GM19351 (cell line): Measurements from ENCODE around the gene ASAP2.
"Not testable (repeated sequence)": the region's sequence is repeated elsewhere in the genome, so short reads cannot be mapped to it uniquely, and the experiment has no call there.

ENCODE experiments used
- ATAC-seq: cut with Tn5 transposase; IDR thresholded peaks from one replicate; pipeline ENCODE4 v1.9.1; 2021; ENCODE audit warnings: mild to moderate bottlenecking, moderate library complexity; ENCODE audit not compliant: unreplicated experiment

The ASAP2 gene

DNA sequence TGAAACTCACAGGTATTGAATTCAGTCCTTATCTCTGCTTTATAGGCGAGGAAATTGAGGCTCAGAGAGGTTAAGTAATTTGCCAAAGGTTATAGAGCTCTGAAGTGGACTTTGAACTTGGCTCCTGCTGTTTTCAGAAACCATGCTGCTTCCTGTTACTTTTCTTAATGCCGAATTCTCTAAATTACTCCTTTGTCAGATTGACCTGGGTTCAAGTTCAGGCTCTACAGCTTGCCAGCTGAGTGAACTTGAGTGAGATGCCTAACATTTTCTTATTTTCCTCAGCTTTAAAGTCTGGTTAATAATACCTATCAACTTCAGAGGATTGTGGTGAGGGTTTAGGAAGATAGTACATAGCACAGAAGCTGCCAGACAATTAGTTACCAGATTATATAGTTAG is 3.4 kb downstream of the ASAP2 start:
- ATAC-seq: no peak

DNA sequence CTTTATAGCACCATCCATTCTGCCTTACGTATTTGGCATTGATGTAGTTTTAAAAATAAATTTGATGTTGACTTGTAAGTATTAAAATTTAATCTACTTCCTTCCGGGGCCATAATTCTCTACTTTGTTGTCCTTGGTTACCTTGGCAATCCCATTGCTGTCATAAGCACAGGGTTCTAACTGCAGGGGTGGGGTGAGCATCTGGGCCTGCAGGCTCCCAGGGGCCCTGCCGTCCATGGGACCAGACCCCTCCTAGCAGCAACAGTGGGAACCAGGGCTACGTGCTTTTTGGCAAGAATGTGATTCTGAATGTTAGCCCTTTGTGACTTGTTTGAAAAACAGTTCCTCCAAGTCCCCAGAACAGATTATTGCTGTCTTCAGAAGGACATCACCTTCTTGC is 4.9 kb downstream of the ASAP2 start:
- ATAC-seq: no peak

DNA sequence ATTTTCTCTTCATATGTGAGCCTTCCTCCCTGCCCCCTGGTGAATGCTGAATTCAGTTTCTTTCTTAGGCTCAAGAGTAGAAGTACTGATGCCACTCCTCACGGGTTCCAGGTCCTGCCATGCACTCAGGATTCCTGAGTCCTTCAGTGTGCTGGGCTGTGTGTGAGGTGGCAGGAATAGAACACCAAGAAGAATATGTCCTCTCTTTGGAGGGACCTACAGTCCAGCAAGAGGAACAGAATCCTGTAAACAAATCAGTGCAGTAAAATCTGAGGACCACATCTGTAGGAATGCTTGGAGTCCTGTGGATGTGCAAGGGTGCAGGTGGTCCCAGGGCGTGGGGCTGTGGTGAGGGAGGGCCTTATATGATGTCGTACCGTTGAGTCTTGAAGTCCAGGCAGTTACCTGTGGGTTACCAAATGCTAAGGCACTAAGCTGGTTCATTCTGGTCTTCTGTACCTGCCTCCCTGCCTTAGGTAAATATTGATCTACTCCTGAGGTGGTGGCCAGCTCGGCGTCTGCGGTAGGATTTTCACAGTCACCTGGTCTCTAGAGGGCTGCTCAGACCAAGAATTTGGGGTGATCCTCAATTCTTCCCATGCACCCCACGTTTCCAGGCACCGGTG is 5.5 kb downstream of the ASAP2 start:
- no peak for ATAC-seq

DNA sequence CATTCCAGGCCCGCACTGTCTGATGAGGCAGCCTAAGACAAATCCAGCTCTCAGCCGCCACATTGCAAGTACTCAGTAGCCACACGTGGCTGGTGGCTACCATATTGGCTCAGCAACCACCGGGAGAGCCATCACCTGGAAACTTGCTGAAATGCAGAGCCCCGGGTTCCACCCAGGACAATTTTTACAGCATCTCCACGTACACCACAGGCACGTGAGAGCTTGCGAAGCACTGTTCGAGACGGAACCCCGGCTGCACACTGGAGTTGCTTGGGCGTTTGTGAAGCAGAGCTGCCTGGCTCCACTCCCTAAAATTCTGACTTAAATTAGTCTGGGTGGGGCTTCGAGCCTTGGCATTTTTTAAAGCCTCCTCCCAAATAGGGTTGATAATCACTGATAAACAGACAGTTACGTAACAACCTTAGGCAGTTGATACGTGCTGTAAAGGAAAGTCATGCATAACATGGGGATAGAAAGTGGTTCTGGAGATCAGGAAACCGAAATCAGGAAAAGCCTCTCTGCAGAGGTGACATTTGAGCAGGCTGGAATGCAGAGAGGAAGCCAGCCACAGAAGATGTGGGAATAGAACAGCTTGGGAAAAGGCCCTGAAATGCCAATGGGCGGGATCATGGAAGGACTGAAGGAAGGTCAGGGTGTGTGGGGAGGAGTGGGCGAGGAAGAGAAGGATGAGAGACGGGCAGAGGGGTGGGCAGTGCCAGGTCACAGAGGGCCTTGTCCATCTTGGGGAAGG is 6.2 kb downstream of the ASAP2 start:
- ATAC-seq: no peak

DNA sequence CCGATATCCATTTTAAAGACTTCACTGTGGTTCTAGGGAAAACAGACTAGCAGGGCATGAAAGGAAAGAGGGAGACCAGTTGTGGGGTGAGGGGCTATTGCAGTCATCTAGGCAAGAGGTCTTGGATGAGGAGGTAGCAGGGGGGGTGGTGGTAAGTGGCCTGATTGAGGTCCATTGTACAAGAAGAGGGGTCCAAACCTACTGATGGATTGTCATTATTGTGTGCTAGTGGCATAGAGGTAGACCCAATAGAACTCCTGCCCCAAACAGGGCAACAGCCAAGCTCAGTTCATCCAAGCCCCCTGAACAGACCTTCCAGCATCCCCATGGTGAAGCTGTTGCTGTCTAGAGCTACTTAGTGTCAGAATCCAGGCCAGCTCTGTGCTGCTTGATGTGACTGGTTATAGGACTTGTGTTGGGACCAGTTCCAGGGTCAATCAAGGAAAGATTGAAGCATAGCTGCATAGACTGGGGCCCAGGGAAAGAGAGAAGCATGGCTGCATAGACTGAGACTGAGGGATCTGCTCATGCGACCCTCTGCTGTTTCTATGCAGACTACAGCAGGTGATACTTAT is 7.0 kb downstream of the ASAP2 start:
- ATAC-seq: no peak

DNA sequence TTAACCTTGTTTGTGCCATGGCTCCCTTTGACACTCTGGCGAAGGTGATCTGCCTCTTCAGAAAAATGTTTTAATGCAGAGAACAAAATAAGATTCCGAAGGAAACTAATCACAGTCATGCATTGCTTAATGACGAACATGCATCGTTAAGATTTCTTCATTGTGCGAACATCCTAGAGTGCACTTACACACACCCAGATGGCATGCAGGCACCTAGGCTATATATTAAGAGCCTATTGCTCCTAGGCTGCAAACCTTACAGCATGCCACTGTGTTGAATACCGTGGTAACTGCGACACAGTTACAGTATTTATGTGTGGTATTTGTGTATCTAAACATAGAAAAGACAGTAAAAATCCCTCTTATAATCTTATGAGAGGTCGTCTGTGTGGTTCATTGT is 8.3 kb downstream of the ASAP2 start:
- ATAC-seq: no peak

DNA sequence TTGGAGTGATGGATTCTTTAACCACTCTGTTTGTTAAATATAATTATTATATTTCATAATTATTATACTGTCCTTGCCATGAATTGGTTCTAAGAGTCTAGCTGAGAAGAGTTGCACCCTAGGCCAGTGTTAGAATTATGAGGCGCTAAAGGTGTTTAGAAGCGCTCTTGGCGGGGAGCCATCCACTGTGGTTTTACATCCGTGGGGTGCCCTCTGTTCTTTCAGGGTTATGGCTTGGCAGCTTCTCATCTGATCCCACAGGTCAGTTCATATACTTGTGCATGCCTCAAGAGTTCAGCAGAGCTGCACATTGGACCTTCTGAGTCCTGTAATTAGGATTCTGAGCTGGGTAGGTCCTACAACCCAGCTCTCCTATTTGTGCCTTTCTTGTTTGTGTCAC is 9.1 kb downstream of the ASAP2 start:
- ATAC-seq: no peak

DNA sequence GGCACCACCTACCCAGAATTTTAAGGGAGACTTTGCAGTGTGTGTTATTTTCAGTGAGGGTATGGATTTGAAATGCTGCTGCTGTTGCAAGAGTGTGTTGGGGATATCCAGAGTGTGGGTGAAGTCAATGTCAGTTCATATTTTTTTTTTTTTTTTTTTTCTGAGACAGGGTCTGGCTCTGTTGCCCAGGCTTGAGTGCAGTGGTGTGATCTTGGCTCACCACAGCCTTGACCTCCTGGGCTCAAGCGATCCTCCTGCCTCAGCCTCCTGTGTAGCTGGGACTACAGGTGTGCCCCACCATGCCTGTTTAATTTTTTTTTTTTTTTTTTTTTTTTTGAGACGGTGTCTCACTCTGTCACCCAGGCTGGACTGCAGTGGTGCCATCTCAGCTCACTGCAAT is 9.5 kb downstream of the ASAP2 start:
- not testable (repeated sequence) for ATAC-seq

DNA sequence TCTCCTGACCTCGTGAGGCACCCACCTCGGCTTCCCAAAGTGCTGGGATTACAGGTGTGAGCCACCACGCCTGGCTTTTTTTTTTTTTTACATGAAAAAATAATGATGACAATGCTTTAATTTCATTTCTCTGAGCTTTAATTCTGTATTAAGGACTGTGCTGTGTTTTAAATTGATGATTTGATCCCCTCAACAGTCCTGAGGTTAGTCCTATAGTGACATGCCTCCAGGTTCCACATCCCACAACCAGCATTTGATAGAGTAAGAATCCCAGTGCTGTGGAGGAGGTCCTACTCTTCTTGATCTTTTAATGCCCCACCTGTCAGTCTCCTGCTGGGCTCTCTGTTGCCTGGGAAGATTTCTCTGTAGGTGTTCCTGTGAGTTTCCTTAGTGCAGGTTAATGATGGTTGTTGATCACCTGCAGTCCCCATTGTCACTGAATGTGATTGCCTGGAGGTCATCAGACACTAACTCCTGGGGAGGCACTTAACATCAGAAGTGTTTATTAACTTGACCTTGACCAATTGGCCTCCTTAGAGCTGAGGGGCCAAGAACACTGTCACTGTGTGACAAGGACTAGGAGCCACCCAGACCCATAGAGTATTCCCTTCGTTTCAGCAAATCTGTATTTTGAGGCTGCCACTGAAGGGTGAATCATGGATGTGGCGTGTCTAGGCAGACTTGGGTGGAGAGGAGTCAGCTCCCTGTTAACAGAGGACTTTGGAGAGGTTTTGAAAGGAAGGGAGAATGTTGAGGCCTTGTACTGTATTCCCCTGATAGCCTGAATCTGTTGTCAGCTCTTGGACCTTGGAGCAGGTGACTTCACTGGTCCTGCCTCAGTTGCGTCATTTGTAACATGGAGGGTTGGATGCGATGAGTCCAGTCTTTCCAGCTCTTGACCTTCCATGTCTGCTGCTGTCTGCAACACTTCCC is 11.5 kb downstream of the ASAP2 start:
- no peak for ATAC-seq

DNA sequence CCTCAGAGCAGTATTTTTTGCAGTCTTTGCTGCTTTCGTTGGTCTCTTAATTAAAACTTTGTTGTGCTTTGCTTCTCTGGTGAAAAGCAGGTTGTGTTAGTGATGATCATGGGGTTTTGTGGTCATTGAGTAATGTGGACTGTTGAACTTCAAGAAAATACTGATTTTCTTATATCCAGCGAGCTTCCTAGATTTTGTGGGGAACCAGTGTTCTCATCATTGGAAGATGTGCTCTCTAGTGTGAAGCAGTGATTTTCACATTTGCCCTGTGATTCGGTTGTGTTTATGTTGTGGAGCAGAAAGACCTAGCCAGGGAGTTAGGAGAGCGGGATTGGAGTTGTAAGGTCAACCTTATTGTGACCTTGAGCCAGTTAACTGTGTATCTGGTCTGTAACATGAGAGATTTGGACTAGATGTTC is 12.4 kb downstream of the ASAP2 start:
- no peak for ATAC-seq

DNA sequence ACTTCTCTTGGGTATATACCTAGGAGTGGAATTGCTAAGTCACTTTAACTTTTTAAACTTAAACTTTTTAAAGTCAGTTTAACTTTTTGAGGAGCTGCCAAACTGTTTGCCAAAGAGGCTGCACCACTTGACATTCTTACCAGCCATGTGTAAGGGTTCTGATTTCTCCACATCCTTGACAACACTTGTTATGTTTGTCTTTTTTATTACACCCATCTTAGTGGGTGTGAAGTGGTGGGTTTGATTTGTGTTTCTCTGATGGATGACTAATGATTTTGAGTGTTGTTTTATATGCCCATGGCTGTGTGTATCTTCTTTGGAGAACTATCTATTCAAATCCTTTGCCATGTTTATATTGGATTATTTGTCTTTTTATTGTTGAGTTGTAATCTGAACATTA is 13.6 kb downstream of the ASAP2 start:
- ATAC-seq: no peak

DNA sequence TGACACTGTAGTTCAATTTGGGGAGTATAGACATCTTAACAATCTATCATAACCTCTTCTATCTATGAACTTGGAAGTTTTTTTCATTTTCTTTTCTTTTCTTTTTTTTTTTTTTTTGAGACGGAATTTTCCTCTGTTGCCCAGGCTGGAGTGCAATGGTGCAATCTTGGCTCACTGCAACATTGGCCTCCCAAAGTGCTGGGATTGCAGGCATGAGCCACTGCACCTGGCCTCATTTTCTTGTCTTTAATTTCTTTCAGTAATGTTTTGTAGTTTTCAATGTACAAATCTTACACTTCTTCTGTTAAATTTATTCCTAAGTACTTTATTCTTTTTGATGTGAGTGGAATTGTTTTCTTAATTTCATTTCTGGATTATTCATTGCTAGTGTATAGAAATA is 14.6 kb downstream of the ASAP2 start:
- no peak for ATAC-seq

DNA sequence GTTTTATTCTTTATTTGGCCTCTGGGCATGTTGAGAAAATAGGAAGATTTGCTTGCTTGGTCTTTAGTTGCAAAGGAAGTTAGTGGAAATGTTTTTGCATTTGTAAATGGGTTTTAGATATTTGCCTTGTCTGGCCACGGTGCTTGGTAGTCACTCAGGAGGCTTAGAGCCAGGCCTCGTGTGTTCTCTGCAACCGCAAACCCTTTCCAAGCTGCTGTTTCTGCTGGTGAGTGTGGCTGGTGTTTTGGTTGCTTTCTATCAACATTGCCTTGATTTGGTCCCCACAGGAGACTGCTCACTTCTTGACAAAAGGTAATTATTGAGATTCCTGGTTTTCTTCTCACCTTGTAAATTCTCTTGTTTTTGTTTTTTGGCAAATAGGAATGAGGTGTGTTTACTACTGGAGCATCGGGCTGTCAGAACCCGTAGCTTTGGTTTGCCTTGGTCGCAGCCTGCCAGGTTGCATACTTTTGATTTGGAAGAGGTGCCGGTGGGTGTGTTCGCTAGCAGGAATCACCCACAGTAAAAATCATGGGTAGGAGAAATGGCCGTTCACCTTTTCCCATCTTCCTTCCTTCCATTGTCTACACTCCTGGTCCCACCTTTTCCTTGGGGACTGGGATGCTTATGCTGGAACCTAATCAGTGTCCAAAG is 15.8 kb downstream of the ASAP2 start:
- no peak for ATAC-seq

DNA sequence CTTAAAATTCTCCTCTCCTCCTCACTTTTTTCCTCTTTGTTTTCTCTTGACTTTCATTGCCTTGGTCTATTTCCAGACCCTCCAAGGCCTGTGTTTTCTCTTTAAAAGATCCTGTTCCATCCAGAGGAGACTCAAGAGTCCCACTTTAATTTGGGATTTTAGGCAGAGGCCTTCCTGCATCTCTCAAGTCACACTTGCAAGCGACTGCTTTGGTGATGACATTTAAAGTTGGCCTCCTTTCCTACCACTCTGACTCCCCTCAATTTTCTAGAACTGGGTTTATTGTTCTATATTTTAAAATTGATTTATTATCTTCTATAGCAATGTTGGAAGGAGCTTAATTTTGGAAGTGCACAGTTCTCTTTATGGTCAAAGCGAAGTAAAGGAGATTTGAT is 16.3 kb downstream of the ASAP2 start:
- no peak for ATAC-seq

DNA sequence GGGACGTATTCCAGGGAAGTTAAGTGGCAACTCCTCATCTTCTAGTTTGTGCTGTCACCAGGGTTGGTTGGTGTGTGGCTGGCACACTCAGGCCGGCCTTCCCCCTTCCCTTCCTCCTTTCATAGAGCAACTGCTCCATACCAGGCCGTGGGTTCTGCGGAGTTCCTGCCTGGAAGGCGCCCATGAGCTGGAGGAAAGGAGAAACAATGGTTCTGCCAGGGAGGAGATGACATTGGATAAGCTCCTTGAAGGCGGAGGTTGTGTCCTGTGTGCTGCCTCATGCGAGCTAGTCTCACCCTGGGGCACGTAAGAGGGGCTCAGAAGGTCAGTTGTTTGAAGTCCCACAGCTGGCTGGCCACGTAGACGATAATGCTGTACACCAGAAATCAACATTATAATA is 19.2 kb downstream of the ASAP2 start:
- no peak for ATAC-seq

DNA sequence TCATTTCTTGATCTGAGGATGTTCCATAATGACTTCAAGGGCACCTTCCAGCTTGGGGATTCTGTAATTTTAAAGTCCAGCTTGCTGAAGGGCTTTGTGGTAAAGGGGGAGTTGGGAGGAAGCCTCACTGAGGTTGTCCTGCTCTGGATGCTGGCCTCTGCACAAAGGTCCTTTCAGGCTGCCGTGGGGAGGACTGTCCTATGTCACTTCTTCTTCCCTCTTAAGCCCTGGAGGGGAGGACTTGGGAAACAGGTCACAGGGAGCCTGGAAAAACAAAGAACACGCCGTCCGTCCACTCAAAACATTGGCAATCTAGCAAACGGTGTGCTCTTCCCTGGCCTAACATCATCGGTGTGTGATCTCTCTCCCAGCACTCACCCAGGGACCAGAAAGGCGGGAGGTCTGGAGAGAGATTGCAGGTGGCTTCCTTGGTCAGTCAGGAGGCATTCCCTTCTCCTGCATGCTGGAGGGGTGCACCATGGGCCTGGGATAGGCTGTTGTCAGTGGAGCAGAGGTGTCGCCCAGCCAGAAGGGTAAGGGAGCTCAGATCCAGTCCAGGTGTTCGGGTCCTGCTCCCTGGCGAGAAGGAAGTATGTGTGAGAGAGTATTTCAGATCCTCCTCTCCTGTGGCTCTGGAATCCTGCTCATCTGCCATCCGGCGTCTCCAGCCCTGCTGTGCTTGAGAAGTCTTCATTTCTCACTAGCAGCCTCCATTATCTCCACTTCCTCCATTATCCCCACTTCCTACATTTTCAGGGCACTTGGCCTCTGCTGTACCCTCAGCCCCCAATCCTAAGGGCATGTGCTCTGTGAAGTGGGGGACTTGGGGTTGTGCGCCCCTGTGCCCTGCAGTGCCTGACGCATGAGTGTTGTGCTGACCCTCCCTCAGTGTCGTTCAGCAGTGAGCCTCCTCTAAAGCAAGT is 20.1 kb downstream of the ASAP2 start:
- no peak for ATAC-seq

DNA sequence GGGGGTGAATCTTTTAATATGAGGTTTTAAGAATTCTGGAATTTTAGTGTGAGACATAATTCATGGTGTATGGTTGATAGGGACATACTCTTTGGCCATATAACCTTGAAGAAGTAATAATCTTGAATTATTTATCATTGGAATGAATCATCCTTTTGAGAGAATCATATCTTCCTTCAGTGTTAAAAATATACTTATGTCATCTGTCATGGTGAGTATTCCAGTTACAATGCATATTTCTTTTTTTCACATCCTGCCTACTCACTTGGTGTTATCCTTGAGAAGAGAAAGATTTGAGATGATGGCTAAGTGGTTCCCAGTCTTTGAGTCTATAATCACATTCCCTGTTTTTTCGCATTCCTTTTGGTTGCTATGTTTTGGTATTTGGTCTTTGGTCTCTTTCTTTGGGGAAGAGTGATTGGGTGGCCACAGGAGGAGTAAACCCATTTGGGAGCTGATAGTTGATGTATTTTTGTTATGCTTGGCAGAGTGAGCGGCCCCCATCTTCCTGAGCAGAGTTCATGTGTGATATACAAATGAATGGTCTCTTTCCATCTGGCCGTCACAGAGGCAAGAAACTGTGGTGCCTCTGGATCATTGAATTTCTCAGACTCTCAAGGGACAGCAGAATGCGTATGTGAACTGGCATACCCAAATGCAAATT is 21.6 kb downstream of the ASAP2 start:
- ATAC-seq: no peak

DNA sequence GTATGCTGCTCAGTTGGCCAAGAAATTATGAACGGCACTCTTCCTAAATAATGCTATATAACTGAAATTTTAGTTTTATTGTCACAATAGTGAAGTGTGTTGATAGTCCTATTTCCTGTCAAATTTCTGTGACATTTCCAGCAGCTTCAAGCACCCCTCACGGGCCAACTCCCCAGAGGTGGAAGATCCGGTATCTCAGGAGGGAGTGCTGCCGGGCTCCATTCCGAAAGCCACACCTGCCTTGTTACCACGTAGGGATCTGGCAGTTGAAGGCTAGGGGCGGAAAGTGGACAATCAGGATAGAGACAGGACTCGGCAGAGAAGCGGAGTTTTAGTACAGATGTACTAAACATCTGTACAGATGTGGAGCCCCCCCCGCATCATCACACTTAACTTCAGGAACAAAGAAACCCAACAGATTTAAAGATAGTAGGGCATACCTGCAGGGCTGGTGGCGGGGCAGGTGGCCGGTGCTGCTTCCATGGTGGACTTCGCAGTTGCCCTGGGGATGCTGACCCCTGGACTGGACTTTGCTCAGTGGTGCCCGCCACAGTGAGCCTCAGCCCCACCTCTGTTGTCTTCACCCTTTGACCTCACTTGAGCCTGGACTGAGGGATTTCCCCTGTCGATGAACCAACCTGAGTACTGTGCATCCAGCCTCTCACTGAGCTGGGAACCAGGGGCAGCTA is 22.3 kb downstream of the ASAP2 start:
- no peak for ATAC-seq

DNA sequence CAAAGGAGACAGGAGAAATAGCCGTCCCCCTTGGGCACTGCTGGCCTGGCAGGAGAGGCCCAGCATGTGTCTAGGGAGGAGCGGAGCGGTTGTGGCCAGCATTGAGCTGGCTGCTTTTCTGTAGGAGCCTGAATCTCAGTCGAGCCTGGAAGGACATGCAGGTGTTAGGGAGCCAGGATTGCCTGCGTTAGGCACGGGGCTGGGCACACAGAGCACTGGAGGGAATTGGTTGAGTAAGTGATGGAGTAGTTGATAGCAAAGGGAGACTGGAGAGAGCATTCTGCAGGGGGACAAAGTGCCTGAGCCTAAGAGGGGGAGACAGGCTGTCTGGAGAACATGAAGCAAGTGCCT is 22.8 kb downstream of the ASAP2 start:
- ATAC-seq: no peak
